PC-9 (cell line): ENCODE results near the gene GRIP1. TPM values are rescaled to one million over a fixed set of nuclear protein-coding genes. Genes with fewer than 3 reads are reported as not detected.

Experiments used
- BruUV-seq: library from RNA; stranded (reverse); fragments of 400-500 nt; replicated peaks from 2 replicates; lab custom pipeline; 2021; lab: Mats Ljungman, UMichigan
- CTCF ChIA-PET: fragments of 300-600 bp; sonication (Branson Sonifier 250); formaldehyde crosslinking; loops from one replicate; lab custom pipeline; 2022; ENCODE audit warnings: antibody characterized with exemption; lab: Charles Lee
- POLR2A ChIA-PET: fragments of 300-600 bp; sonication (Branson Sonifier 250); formaldehyde crosslinking; loops from one replicate; lab custom pipeline; 2022; ENCODE audit warnings: antibody characterized with exemption; ENCODE audit not compliant: unreplicated experiment; lab: Charles Lee
- DNase-seq, 2 experiments: peaks; one replicate each; pipeline versions ENCODE4 v3.0.0 to v3.0.0-alpha.2; 2015 to 2022; ENCODE audit warnings: mixed read lengths in 1 of 2
- H2AFZ ChIP-seq: fragments of 200-600 bp; sonication (generic); 2 replicates; pipeline ENCODE4 v1.8.1; 2017; ENCODE audit warnings: antibody characterized with exemption
- H3F3A ChIP-seq: fragments of 200-600 bp; sonication (generic); 2 replicates; pipeline ENCODE4 v1.8.1; 2017; ENCODE audit warnings: antibody characterized with exemption, mild to moderate bottlenecking, low read depth; ENCODE audit not compliant: insufficient read depth
- H3K27ac ChIP-seq: fragments of 200-600 bp; sonication (generic); 2 replicates; pipeline ENCODE4 v1.6.1; 2016; ENCODE audit warnings: mixed run types
- H3K27me3 ChIP-seq: fragments of 200-600 bp; sonication (generic); 2 replicates; pipeline ENCODE4 v1.6.1; 2016; ENCODE audit warnings: low read depth, mixed run types; ENCODE audit not compliant: insufficient read depth
- H3K36me3 ChIP-seq: fragments of 200-600 bp; sonication (generic); 2 replicates; pipeline ENCODE4 v1.6.1; 2016; ENCODE audit warnings: low read depth, mixed run types
- H3K4me1 ChIP-seq: fragments of 200-600 bp; sonication (generic); replicated peaks from 2 replicates; pipeline ENCODE4 v1.6.1; 2016; ENCODE audit warnings: mixed run types; ENCODE audit not compliant: insufficient read depth
- H3K4me2 ChIP-seq: fragments of 200-600 bp; sonication (generic); 2 replicates; pipeline ENCODE4 v1.6.1; 2017; ENCODE audit warnings: mixed run types
- H3K4me3 ChIP-seq: fragments of 200-600 bp; sonication (generic); 2 replicates; pipeline ENCODE4 v1.6.1; 2016; ENCODE audit warnings: mixed run types
- H3K79me2 ChIP-seq: fragments of 200-600 bp; sonication (generic); 2 replicates; pipeline ENCODE4 v1.6.1; 2017; ENCODE audit warnings: low read depth, mixed run types
- H3K9me2 ChIP-seq: fragments of 200-600 bp; sonication (generic); 2 replicates; pipeline ENCODE4 v1.8.1; 2017; ENCODE audit warnings: mild to moderate bottlenecking; ENCODE audit not compliant: insufficient read depth
- H3K9me3 ChIP-seq: fragments of 200-600 bp; sonication (generic); 2 replicates; pipeline ENCODE4 v1.8.1; 2016; ENCODE audit warnings: low read depth; ENCODE audit not compliant: insufficient read depth
- H4K20me1 ChIP-seq: fragments of 200-600 bp; sonication (generic); 2 replicates; pipeline ENCODE4 v1.8.1; 2017; ENCODE audit not compliant: insufficient read depth
- CTCF ChIP-seq: fragments of 200-600 bp; sonication (generic); conservative IDR thresholded peaks from 2 replicates; pipeline ENCODE4 v1.6.1; 2017; ENCODE audit warnings: mixed run types, antibody characterized with exemption, mild to moderate bottlenecking, moderate library complexity
- EZH2 ChIP-seq: fragments of 200-600 bp; sonication (generic); IDR thresholded peaks from 2 replicates; pipeline ENCODE4 v1.8.0; 2017; ENCODE audit warnings: antibody characterized with exemption, low read depth
- intact Hi-C: fragments of 100-400 bp; cut with micrococcal nuclease; formaldehyde crosslinking; loops from one replicate; pipeline ENCODE4 v1.10.0; 2022; ENCODE audit not compliant: unreplicated experiment
- total RNA-seq: library from RNA; stranded (reverse); gene quantifications from 2 replicates; pipeline ENCODE4 v1.2.3, GENCODE V29; 2021

GRIP1 gene
- total RNA-seq, 1 experiment from 2014 or later = 16.0 TPM

- no peak overlapping the region for H2AFZ ChIP-seq
- H3K4me2 ChIP-seq = no peak overlapping the region
- H3K36me3 ChIP-seq = no peaks in the 10 kb centered on the region
- no peak for DNase-seq
- H4K20me1 ChIP-seq = no peaks in the 10 kb centered on the region
- intact Hi-C loops = no loop called here
- no peaks in the 10 kb centered on the region for H3K9me3 ChIP-seq
- H3K27ac ChIP-seq = no peak overlapping the region
- no peaks in the 10 kb centered on the region for H3K27me3 ChIP-seq
- ChIA-PET CTCF (interaction anchor here (0.6 kb wide), 1 partner anchor 24 kb away, joined by 4 read pairs; no protein-coding TSS in a partner anchor), POLR2A (no interaction called here)
- BruUV-seq = no TSS peak
- H3K4me3 ChIP-seq = no peak overlapping the region
- no peaks in the 10 kb centered on the region for H3K79me2 ChIP-seq
- H3F3A ChIP-seq = no peaks in the 10 kb centered on the region
- no peak for TF ChIP-seq EZH2
- no peak for TF ChIP-seq CTCF
- no peaks in the 10 kb centered on the region for H3K9me2 ChIP-seq
- no peaks in the 10 kb centered on the region for H3K4me1 ChIP-seq
Measured at GRCh38 chr12:66375560-66375959, 303.3 kb downstream of the GRIP1 start.

GRCh38 chr12:66371982-66372381 lies 306.9 kb downstream of the GRIP1 start:
- Histone ChIP-seq H2AFZ (no peak overlapping the region), H3K4me2 (no peak overlapping the region), H4K20me1 (no peaks in the 10 kb centered on the region), H3K27ac (no peak overlapping the region), H3K9me3 (no peaks in the 10 kb centered on the region), H3K27me3 (no peaks in the 10 kb centered on the region), H3F3A (no peaks in the 10 kb centered on the region), H3K4me1 (no peaks in the 10 kb centered on the region), H3K36me3 (no peaks in the 10 kb centered on the region), H3K9me2 (no peaks in the 10 kb centered on the region), H3K79me2 (no peaks in the 10 kb centered on the region), H3K4me3 (no peak overlapping the region)
- TF ChIP-seq EZH2 = no peak
- no peak for TF ChIP-seq CTCF
- intact Hi-C loops = no loop called here
- ChIA-PET POLR2A (no interaction called here), CTCF (no interaction called here)
- no TSS peak for BruUV-seq
- no peak for DNase-seq

- Histone ChIP-seq H2AFZ (no peak overlapping the region), H3K4me2 (no peak overlapping the region), H3K9me3 (no peaks in the 10 kb centered on the region), H3K4me3 (no peak overlapping the region), H3F3A (no peaks in the 10 kb centered on the region), H3K27ac (no peak overlapping the region), H3K4me1 (no peaks in the 10 kb centered on the region), H3K79me2 (no peaks in the 10 kb centered on the region), H3K9me2 (no peaks in the 10 kb centered on the region), H4K20me1 (no peaks in the 10 kb centered on the region), H3K36me3 (no peaks in the 10 kb centered on the region), H3K27me3 (no peaks in the 10 kb centered on the region)
- DNase-seq = no peak
- intact Hi-C loops = no loop called here
- BruUV-seq = no TSS peak
- TF ChIP-seq CTCF = no peak
- ChIA-PET CTCF (interaction anchor here (0.6 kb wide), 1 partner anchor 9 kb away, joined by 3 read pairs; no protein-coding TSS in a partner anchor), POLR2A (no interaction called here)
Measured at GRCh38 chr12:66367015-66367667, 311.7 kb downstream of the GRIP1 start.
